ENCODE results near the gene SLC35F5. TPM values are rescaled to one million over a fixed set of nuclear protein-coding genes. Genes with fewer than 3 reads are reported as not detected.

Gene SLC35F5
- total and polyA plus RNA-seq, 4 donors, result 15.3 to 70.8 (median 44.6) TPM

DNA sequence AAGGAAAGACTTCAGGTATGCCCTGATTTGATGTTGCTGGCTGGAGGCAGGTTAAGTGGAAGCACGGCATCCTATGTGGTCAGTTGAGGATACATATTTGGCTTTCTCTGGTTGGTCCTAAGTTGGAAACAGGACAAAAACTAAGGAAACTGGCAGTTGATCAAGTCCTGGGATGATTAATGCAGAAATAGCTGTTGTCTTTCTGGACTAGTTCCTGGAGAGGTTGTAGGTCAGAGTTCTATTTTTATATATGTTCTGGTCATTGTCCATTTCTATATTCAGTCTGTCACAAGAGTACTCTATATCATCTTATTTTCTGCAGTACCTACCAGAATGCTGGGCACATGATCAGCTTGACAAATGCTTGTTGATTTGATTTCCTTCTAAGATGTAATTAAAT is 4.0 kb upstream of the SLC35F5 start:
- H3K9me3 ChIP-seq (ENCODE audit: control insufficient read depth in 4 of 4, low read length in 3 of 4), result no peaks in the 10 kb centered on the region
- H3K4me1 ChIP-seq (ENCODE audit: control insufficient read depth in 4 of 4, insufficient read depth in 4 of 4, low read length in 3 of 4), result peaks cover 0 to 13% (median 6%) of the 10 kb centered on the region in 4 donors
- WGBS, result 64% methylated on average over 1 of the region's 1 CpG
- H3K36me3 ChIP-seq (ENCODE audit: control insufficient read depth in 4 of 4, insufficient read depth in 3 of 4, low read depth in 1 of 4, low read length in 3 of 4), result no peaks in the 10 kb centered on the region
- H3K4me3 ChIP-seq (ENCODE audit: low read depth in 1 of 3, low read length in 3 of 3), result no peak overlapping the region
- H3K9ac ChIP-seq (ENCODE audit: low read depth in 1 of 2, low read length in 2 of 2), result no peak overlapping the region
- H3K27me3 ChIP-seq (ENCODE audit: control insufficient read depth in 4 of 4, insufficient read depth in 4 of 4, low read length in 3 of 4), result no peaks in the 10 kb centered on the region
- TF ChIP-seq, protein P1, sequence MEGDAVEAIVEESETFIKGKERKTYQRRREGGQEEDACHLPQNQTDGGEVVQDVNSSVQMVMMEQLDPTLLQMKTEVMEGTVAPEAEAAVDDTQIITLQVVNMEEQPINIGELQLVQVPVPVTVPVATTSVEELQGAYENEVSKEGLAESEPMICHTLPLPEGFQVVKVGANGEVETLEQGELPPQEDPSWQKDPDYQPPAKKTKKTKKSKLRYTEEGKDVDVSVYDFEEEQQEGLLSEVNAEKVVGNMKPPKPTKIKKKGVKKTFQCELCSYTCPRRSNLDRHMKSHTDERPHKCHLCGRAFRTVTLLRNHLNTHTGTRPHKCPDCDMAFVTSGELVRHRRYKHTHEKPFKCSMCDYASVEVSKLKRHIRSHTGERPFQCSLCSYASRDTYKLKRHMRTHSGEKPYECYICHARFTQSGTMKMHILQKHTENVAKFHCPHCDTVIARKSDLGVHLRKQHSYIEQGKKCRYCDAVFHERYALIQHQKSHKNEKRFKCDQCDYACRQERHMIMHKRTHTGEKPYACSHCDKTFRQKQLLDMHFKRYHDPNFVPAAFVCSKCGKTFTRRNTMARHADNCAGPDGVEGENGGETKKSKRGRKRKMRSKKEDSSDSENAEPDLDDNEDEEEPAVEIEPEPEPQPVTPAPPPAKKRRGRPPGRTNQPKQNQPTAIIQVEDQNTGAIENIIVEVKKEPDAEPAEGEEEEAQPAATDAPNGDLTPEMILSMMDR (IDR thresholded peaks at IDR 0.05; ENCODE audit: low read depth, low read length, missing input control), result no peak
- TF ChIP-seq NR2F2 (IDR thresholded peaks at IDR 0.05) (peak; percentile 32), RAD21 (IDR thresholded peaks at IDR 0.05) (no peak), TAF1 (conservative IDR thresholded peaks at IDR 0.05) (no peak), FOXA1 (IDR thresholded peaks at IDR 0.05) (no peak), HNF4G (IDR thresholded peaks at IDR 0.05) (no peak)
- no peak overlapping the region for H3K27ac ChIP-seq (ENCODE audit: low read depth in 1 of 2, low read length in 2 of 2)
- DNase-seq (ENCODE audit: low spot score), result no peak

DNA sequence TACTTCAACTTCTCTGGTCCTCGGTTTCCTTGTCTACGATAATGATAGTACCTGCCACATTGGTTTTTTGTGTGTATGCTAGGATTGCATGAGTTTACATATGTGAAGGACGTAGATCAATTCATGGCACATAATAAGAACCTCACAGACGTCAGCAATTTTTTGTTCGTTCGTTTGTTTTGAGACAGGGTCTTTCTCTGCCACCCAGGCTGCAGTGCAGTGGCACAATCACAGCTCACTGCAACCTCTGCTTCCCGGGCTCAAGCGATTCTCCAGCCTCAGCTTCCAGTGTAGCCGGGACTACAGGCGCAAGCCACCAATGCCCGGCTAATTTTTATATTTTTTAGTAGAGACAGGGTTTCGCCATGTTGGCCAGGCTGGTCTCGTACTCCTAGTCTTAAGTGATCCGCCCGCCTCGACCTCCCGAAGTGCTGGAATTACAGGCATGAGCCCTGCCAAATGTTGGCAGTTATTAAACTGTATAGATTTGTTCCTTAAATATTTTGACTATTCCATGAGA is 756 bp upstream of the SLC35F5 start:
- DNase-seq (ENCODE audit: low spot score), result peak; percentile 35
- Histone ChIP-seq H3K27me3 (ENCODE audit: control insufficient read depth in 4 of 4, insufficient read depth in 4 of 4, low read length in 3 of 4) (no peaks in the 10 kb centered on the region), H3K4me3 (ENCODE audit: low read depth in 1 of 3, low read length in 3 of 3) (peak overlapping the region; percentile 70 to 99 (median 90)), H3K9me3 (ENCODE audit: control insufficient read depth in 4 of 4, low read length in 3 of 4) (no peaks in the 10 kb centered on the region), H3K9ac (ENCODE audit: low read depth in 1 of 2, low read length in 2 of 2) (peak overlapping the region; percentile 95 to 99), H3K36me3 (ENCODE audit: control insufficient read depth in 4 of 4, insufficient read depth in 3 of 4, low read depth in 1 of 4, low read length in 3 of 4) (peaks cover 0 to 2% (median 0%) of the 10 kb centered on the region in 4 donors), H3K27ac (ENCODE audit: low read depth in 1 of 2, low read length in 2 of 2) (peak overlapping the region; percentile 88 to 97), H3K4me1 (ENCODE audit: control insufficient read depth in 4 of 4, insufficient read depth in 4 of 4, low read length in 3 of 4) (peaks cover 0 to 24% (median 18%) of the 10 kb centered on the region in 4 donors)
- 22% methylated on average over 17 of the region's 17 CpGs for WGBS
- TF ChIP-seq HNF4A (conservative IDR thresholded peaks at IDR 0.05) (no peak), RAD21 (IDR thresholded peaks at IDR 0.05) (no peak)
- TF ChIP-seq, protein P2, sequence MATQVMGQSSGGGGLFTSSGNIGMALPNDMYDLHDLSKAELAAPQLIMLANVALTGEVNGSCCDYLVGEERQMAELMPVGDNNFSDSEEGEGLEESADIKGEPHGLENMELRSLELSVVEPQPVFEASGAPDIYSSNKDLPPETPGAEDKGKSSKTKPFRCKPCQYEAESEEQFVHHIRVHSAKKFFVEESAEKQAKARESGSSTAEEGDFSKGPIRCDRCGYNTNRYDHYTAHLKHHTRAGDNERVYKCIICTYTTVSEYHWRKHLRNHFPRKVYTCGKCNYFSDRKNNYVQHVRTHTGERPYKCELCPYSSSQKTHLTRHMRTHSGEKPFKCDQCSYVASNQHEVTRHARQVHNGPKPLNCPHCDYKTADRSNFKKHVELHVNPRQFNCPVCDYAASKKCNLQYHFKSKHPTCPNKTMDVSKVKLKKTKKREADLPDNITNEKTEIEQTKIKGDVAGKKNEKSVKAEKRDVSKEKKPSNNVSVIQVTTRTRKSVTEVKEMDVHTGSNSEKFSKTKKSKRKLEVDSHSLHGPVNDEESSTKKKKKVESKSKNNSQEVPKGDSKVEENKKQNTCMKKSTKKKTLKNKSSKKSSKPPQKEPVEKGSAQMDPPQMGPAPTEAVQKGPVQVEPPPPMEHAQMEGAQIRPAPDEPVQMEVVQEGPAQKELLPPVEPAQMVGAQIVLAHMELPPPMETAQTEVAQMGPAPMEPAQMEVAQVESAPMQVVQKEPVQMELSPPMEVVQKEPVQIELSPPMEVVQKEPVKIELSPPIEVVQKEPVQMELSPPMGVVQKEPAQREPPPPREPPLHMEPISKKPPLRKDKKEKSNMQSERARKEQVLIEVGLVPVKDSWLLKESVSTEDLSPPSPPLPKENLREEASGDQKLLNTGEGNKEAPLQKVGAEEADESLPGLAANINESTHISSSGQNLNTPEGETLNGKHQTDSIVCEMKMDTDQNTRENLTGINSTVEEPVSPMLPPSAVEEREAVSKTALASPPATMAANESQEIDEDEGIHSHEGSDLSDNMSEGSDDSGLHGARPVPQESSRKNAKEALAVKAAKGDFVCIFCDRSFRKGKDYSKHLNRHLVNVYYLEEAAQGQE (IDR thresholded peaks at IDR 0.05), result no peak
- TF ChIP-seq, protein P1 (IDR thresholded peaks at IDR 0.05; ENCODE audit: low read depth, low read length, missing input control), result no peak

Data from liver (tissue), 9 donors.